ENCODE data around the gene PTAFR. TPM values are rescaled to one million over a fixed set of nuclear protein-coding genes. Genes with fewer than 3 reads are reported as not detected.

The PTAFR gene
- total RNA-seq, 2 donors from 2014 or later, result 2.4 to 3.7 TPM

- DNase-seq (no peak), ATAC-seq (no peak)
- intact Hi-C loops (cut with DNase I, micrococcal nuclease), result no loop called here
These were observed 44.0 kb downstream of the PTAFR start for GRCh38 chr1:28132171-28133167.

GRCh38 chr1:28130901-28131300 lies 45.6 kb downstream of the PTAFR start:
- ATAC-seq (no peak), DNase-seq (no peak)
- intact Hi-C loops (cut with DNase I, micrococcal nuclease), result no loop called here

GRCh38 chr1:28129150-28129549 lies 47.3 kb downstream of the PTAFR start:
- intact Hi-C loops (cut with DNase I, micrococcal nuclease), result no loop called here
- DNase-seq (no peak), ATAC-seq (no peak)

GRCh38 chr1:28127617-28128257 lies 48.8 kb downstream of the PTAFR start:
- intact Hi-C loops (cut with DNase I, micrococcal nuclease), result no loop called here
- ATAC-seq, result no peak

GRCh38 chr1:28126783-28127490 lies 49.6 kb downstream of the PTAFR start:
- no peak for ATAC-seq

More at GRCh38 chr1:28127617-28128257, 48.8 kb downstream of the PTAFR start:
- DNase-seq, result no peak

GRCh38 chr1:28126212-28126611 lies 50.3 kb downstream of the PTAFR start:
- ATAC-seq (no peak), DNase-seq (no peak)
- intact Hi-C loops (cut with DNase I, micrococcal nuclease), result no loop called here

More at GRCh38 chr1:28126783-28127490, 49.6 kb downstream of the PTAFR start:
- intact Hi-C loops (cut with DNase I, micrococcal nuclease), result no loop called here
- no peak for DNase-seq

- intact Hi-C loops (cut with DNase I, micrococcal nuclease), result no loop called here
- DNase-seq, result no peak
- ATAC-seq, result no peak
These were observed 53.0 kb downstream of the PTAFR start for GRCh38 chr1:28123461-28123961.

GRCh38 chr1:28122183-28122582 lies 54.3 kb downstream of the PTAFR start:
- ATAC-seq (no peak), DNase-seq (no peak)
- intact Hi-C loops (cut with DNase I, micrococcal nuclease), result no loop called here

- intact Hi-C loops (cut with DNase I, micrococcal nuclease), result no loop called here
- ATAC-seq (no peak), DNase-seq (no peak)
These were observed 56.9 kb downstream of the PTAFR start for GRCh38 chr1:28119556-28119955.

GRCh38 chr1:28118640-28119307 lies 57.7 kb downstream of the PTAFR start:
- DNase-seq (no peak), ATAC-seq (no peak)
- intact Hi-C loops (cut with DNase I, micrococcal nuclease), result no loop called here

GRCh38 chr1:28115267-28115666 lies 61.2 kb downstream of the PTAFR start:
- DNase-seq, result peak; percentile 29 to 34
- intact Hi-C loops (cut with DNase I, micrococcal nuclease), result no loop called here
- ATAC-seq, result no peak

- intact Hi-C loops (cut with DNase I, micrococcal nuclease), result no loop called here
- no peak for ATAC-seq
These were observed 61.6 kb downstream of the PTAFR start for GRCh38 chr1:28114844-28115243.

GRCh38 chr1:28113242-28113572 lies 63.3 kb downstream of the PTAFR start:
- intact Hi-C loops (cut with DNase I, micrococcal nuclease), result no loop called here
- no peak for ATAC-seq
- no peak for DNase-seq

More at GRCh38 chr1:28114844-28115243, 61.6 kb downstream of the PTAFR start:
- no peak for DNase-seq

- intact Hi-C loops (cut with DNase I, micrococcal nuclease), result no loop called here
- ATAC-seq (peak; percentile 59), DNase-seq (peak; percentile 16 to 39)
These were observed 63.9 kb downstream of the PTAFR start for GRCh38 chr1:28112388-28113241.

- DNase-seq (no peak), ATAC-seq (peak; percentile 85)
These were observed 65.3 kb downstream of the PTAFR start for GRCh38 chr1:28111157-28111556.

GRCh38 chr1:28110555-28110954 lies 65.9 kb downstream of the PTAFR start:
- ATAC-seq (peak; percentile 20), DNase-seq (no peak)
- intact Hi-C loops (cut with DNase I, micrococcal nuclease), result no loop called here

More at GRCh38 chr1:28111157-28111556, 65.3 kb downstream of the PTAFR start:
- intact Hi-C loops (cut with DNase I, micrococcal nuclease), result no loop called here

GRCh38 chr1:28109639-28110038 lies 66.9 kb downstream of the PTAFR start:
- intact Hi-C loops (cut with DNase I, micrococcal nuclease), result no loop called here

GRCh38 chr1:28108001-28108400 lies 68.5 kb downstream of the PTAFR start:
- intact Hi-C loops (cut with DNase I, micrococcal nuclease), result no loop called here
- DNase-seq, result no peak
- ATAC-seq, result no peak

More at GRCh38 chr1:28109639-28110038, 66.9 kb downstream of the PTAFR start:
- no peak for DNase-seq
- no peak for ATAC-seq
